Thyroid gland (tissue), 4 donors: ENCODE measurements around the gene PRPF18.

Experiments
- POLR2A ChIP-seq, 2 donors: fragments of 450-650 bp; IDR thresholded peaks; one replicate each; pipeline ENCODE4 v1.6.1; 2017; ENCODE audit warnings: antibody characterized with exemption in 2 of 2, mild to moderate bottlenecking in 2 of 2, moderate library complexity in 1 of 2
- TF ChIP-seq, protein P1 (sequence below), 6 experiments: fragments of 200-600 bp in 3 of 6; fragments of 450-650 bp in 3 of 6; sonication (generic) in 3 of 6; IDR thresholded peaks; one replicate each; pipeline ENCODE4 v1.5.1; 2016 to 2019; ENCODE audit warnings: antibody characterized with exemption in 6 of 6, mild to moderate bottlenecking in 2 of 6, inconsistent platforms in 1 of 6, moderate library complexity in 1 of 6

DNA sequence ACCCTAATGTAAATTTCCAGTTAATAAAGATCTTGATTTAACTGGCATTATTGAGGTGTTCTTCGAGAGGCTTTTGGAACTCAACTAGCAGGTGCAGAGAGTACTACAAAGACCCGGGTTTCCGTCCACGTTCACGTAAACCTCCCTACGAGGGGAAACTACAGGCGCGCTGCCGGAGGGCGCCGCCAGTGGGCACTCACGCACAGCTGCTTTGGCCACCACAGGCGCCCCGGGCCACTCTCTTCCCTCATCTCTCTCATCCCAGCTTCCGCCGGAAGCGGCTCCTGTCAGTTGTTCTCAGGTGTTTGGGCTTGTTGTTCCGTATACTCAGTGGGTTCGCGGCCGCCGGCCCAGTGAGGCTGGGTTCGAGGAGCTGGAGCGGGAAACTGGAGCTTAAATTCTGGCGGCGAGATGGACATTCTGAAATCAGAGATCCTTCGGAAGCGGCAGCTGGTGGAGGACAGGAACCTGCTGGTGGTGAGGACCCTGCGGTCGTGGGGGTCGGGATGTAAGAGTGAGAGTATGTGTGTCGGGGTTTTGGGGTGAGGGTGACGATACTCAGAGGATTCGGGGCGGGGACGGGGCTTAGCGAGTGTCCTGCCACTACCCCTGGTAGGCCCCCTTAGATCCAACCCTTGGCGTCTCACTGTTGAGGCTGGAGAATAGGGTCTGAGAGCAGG is at the start of gene PRPF18:
- TF ChIP-seq, protein P1, sequence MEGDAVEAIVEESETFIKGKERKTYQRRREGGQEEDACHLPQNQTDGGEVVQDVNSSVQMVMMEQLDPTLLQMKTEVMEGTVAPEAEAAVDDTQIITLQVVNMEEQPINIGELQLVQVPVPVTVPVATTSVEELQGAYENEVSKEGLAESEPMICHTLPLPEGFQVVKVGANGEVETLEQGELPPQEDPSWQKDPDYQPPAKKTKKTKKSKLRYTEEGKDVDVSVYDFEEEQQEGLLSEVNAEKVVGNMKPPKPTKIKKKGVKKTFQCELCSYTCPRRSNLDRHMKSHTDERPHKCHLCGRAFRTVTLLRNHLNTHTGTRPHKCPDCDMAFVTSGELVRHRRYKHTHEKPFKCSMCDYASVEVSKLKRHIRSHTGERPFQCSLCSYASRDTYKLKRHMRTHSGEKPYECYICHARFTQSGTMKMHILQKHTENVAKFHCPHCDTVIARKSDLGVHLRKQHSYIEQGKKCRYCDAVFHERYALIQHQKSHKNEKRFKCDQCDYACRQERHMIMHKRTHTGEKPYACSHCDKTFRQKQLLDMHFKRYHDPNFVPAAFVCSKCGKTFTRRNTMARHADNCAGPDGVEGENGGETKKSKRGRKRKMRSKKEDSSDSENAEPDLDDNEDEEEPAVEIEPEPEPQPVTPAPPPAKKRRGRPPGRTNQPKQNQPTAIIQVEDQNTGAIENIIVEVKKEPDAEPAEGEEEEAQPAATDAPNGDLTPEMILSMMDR (IDR thresholded peaks at IDR 0.05) = peak; percentile 87 to 99 (median 93)
- TF ChIP-seq POLR2A (IDR thresholded peaks at IDR 0.05) = peak in 1 of 2 donors; percentile 43
